Measurements from ENCODE around the gene CNTNAP5. TPM values are rescaled to one million over a fixed set of nuclear protein-coding genes. Genes with fewer than 3 reads are reported as not detected.

CNTNAP5 gene
- total RNA-seq, 1 experiment from 2014 or later, result 0.48 TPM

DNA sequence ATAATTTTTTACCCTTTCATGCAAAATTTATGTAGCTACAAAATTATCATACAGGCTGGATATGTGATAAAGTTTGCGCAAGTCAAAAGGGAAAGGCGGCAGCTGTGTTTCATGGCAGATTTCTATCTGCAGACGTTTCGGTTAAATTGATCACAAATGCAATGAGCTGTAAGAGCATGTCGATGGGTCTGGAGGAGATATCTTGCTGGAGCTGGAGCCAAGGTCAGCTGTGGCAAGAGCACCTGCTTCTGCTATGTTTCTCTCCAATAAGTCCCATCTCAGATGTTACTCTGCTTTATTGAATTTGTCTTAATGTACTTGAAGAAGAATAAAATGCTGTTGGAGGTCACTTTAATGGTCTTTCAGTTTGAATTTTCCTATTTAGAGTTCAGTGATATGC is 749.7 kb downstream of the CNTNAP5 start:
- Histone ChIP-seq H3K79me2 (ENCODE audit: insufficient read depth, low read length) (no peaks in the 10 kb centered on the region), H3K9me3 (ENCODE audit: control insufficient read depth, low read depth, low read length) (no peaks in the 10 kb centered on the region), H3K27ac (ENCODE audit: insufficient read length, low read depth, low read length) (no peak overlapping the region), H2BK15ac (ENCODE audit: low read depth, low read length) (no peak overlapping the region), H2AFZ (ENCODE audit: low read length) (no peak overlapping the region), H3K23ac (ENCODE audit: insufficient read length, low read depth, low read length) (no peak overlapping the region), H3K79me1 (ENCODE audit: insufficient read depth, low read depth, low read length, poor library complexity, severe bottlenecking) (no peaks in the 10 kb centered on the region), H2BK12ac (ENCODE audit: insufficient read length, low read depth, low read length) (no peak overlapping the region), H4K91ac (ENCODE audit: insufficient read length, low read depth, low read length) (no peak overlapping the region), H3K23me2 (ENCODE audit: insufficient read length, low read depth, low read length, poor library complexity, severe bottlenecking) (no peaks in the 10 kb centered on the region), H2BK20ac (ENCODE audit: low read depth, low read length, poor library complexity, severe bottlenecking) (no peak overlapping the region), H3K18ac (ENCODE audit: insufficient read length, low read depth, low read length) (no peak overlapping the region), H3K27me3 (ENCODE audit: insufficient read depth, low read length) (no peaks in the 10 kb centered on the region), H3K4me2 (ENCODE audit: insufficient read depth, insufficient read length, low read length) (no peak overlapping the region), H4K8ac (replicated peaks; ENCODE audit: insufficient read length, low read depth, low read length) (no peak overlapping the region), H2AK5ac (ENCODE audit: insufficient read length, low read length) (no peak overlapping the region), H2BK5ac (ENCODE audit: insufficient read length, low read length) (no peak overlapping the region), H3K14ac (ENCODE audit: insufficient read depth, low read length) (no peak overlapping the region), H4K5ac (ENCODE audit: insufficient read length, low read depth, low read length) (no peak overlapping the region), H3K4me1 (ENCODE audit: insufficient read depth, low read length) (no peaks in the 10 kb centered on the region), H3K4ac (ENCODE audit: low read depth, low read length) (no peak overlapping the region), H4K20me1 (ENCODE audit: control insufficient read depth, insufficient read depth, insufficient read length) (no peaks in the 10 kb centered on the region), H2BK120ac (ENCODE audit: low read depth, low read length, poor library complexity, severe bottlenecking) (no peak overlapping the region), H3K9ac (ENCODE audit: extremely low read depth, insufficient read length, low read length) (no peak overlapping the region), H3K56ac (ENCODE audit: insufficient read length, low read depth, low read length) (no peak overlapping the region), H3T11ph (ENCODE audit: low read length) (no peak overlapping the region)
- Mint-ChIP-seq H3K4me1 (peaks cover 0 to 5% of the 10 kb centered on the region in 2 experiments; a peak in 2 of 4 replicates), H3K27me3 (ENCODE audit: low read depth) (no peaks in the 10 kb centered on the region), H3K27ac (no peak overlapping the region), H3K36me3 (ENCODE audit: insufficient read depth in 1 of 3, low read depth in 3 of 3) (peaks cover 0 to 6% (median 5%) of the 10 kb centered on the region in 3 experiments; a peak in 3 of 7 replicates), H3K9me3 (peaks cover 3 to 4% of the 10 kb centered on the region in 2 experiments; a peak in 3 of 5 replicates), H3K4me3 (no peak overlapping the region)
- no CpG with 5 or more reads among the region's 5 CpGs for WGBS (ENCODE audit: extremely low coverage, insufficient read length, low lambda C conversion rate)
- DNase-seq, result no peak
- TF ChIP-seq, protein P1, sequence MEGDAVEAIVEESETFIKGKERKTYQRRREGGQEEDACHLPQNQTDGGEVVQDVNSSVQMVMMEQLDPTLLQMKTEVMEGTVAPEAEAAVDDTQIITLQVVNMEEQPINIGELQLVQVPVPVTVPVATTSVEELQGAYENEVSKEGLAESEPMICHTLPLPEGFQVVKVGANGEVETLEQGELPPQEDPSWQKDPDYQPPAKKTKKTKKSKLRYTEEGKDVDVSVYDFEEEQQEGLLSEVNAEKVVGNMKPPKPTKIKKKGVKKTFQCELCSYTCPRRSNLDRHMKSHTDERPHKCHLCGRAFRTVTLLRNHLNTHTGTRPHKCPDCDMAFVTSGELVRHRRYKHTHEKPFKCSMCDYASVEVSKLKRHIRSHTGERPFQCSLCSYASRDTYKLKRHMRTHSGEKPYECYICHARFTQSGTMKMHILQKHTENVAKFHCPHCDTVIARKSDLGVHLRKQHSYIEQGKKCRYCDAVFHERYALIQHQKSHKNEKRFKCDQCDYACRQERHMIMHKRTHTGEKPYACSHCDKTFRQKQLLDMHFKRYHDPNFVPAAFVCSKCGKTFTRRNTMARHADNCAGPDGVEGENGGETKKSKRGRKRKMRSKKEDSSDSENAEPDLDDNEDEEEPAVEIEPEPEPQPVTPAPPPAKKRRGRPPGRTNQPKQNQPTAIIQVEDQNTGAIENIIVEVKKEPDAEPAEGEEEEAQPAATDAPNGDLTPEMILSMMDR (conservative IDR thresholded peaks at IDR 0.05), result no peak
